ENCODE measurements around the gene FGFBP2. TPM values are rescaled to one million over a fixed set of nuclear protein-coding genes. Genes with fewer than 3 reads are reported as not detected.

Gene FGFBP2
- total RNA-seq, 1 experiment from 2014 or later: 0.25 TPM

DNA sequence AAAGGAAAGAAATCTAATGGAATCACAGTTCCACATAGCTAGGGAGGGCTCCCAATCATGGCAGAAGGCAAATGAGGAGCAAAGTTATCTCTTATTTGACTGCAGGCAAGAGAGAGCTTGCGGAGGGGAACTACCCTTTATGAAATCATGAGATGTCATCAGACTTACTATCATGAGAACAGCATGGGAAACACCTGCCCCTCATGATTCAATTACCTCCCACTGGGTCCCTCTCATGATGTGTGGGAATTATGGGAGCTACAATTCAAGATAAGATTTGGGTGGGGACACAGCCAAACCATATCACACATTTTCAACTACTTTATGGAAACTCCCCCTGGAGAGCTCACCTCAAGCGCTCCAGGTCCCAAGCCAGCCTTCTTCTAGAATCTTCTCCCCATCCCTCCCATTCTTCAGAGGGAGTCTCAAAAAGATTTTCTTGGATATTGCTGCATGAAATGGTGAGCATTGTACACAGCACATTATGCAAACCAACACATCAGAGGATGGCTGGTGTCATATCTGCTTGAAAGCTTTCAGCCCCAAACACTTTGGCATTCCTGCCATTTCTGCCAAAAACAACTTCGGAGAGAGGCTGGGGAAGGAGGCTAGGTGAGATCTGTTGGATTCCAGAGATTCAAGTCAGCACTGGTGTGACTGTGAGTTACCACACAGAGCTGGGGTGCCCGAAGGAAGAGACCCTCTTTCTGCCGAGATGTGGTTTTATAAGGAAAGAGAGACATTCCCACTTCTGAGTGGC, 31.3 kb downstream of the FGFBP2 start:
- intact Hi-C loops (cut with micrococcal nuclease; ENCODE audit: unreplicated experiment): no loop called here
- H3K4me3 Mint-ChIP-seq (ENCODE audit: unreplicated experiment): no peak overlapping the region
- no peaks in the 10 kb centered on the region for H3K4me1 Mint-ChIP-seq (ENCODE audit: low read depth, unreplicated experiment)
- Histone ChIP-seq H3K9me3 (no peaks in the 10 kb centered on the region), H3K4me3 (ENCODE audit: low read depth, low read length) (no peak overlapping the region), H3K27me3 (replicated peaks; ENCODE audit: control insufficient read depth, insufficient read depth, low read length) (no peaks in the 10 kb centered on the region), H3K36me3 (ENCODE audit: control insufficient read depth, insufficient read depth, low read length) (no peaks in the 10 kb centered on the region), H3K4me1 (no peaks in the 10 kb centered on the region)
- no peak for DNase-seq
- TF ChIP-seq, protein P1, sequence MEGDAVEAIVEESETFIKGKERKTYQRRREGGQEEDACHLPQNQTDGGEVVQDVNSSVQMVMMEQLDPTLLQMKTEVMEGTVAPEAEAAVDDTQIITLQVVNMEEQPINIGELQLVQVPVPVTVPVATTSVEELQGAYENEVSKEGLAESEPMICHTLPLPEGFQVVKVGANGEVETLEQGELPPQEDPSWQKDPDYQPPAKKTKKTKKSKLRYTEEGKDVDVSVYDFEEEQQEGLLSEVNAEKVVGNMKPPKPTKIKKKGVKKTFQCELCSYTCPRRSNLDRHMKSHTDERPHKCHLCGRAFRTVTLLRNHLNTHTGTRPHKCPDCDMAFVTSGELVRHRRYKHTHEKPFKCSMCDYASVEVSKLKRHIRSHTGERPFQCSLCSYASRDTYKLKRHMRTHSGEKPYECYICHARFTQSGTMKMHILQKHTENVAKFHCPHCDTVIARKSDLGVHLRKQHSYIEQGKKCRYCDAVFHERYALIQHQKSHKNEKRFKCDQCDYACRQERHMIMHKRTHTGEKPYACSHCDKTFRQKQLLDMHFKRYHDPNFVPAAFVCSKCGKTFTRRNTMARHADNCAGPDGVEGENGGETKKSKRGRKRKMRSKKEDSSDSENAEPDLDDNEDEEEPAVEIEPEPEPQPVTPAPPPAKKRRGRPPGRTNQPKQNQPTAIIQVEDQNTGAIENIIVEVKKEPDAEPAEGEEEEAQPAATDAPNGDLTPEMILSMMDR (IDR thresholded peaks at IDR 0.05; ENCODE audit: insufficient read depth in 1 of 2, low read depth in 1 of 2, low read length in 1 of 2, severe bottlenecking in 1 of 2, unreplicated experiment in 1 of 2): no peak
- BruUV-seq (replicated peaks): no TSS peak
- POLR2A ChIA-PET: no interaction called here
- CTCF ChIA-PET: no interaction called here
- peaks cover 8% of the 10 kb centered on the region for H3K27me3 Mint-ChIP-seq (ENCODE audit: insufficient read depth, unreplicated experiment)
- no peak overlapping the region for H3K27ac Mint-ChIP-seq (ENCODE audit: unreplicated experiment)
- H3K9me3 Mint-ChIP-seq (ENCODE audit: unreplicated experiment): no peaks in the 10 kb centered on the region
- no peaks in the 10 kb centered on the region for H3K36me3 Mint-ChIP-seq (ENCODE audit: insufficient read depth, unreplicated experiment)

DNA sequence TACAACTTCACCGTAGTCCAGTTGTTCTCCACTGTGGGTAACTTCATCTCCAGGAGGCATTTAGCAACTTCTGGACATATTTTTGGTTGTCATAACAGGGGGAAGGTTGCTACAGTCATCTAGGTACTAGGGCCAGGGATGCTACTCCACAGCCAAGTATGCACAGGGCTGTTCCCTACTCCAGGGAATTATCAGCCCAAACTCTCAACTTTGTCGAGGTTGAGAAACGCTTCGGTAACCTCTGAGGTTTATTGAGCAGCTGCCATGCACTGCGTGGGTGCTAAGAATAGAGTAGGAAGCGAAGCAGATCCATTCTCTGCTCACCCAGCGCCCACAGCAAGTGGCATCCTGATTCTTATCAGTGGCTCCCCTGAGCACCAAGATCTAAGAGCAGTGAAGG, 32.7 kb downstream of the FGFBP2 start:
- Mint-ChIP-seq H3K27ac (ENCODE audit: unreplicated experiment) (no peak overlapping the region), H3K27me3 (ENCODE audit: insufficient read depth, unreplicated experiment) (peaks cover 8% of the 10 kb centered on the region), H3K4me1 (ENCODE audit: low read depth, unreplicated experiment) (no peaks in the 10 kb centered on the region), H3K4me3 (ENCODE audit: unreplicated experiment) (no peak overlapping the region), H3K9me3 (ENCODE audit: unreplicated experiment) (no peaks in the 10 kb centered on the region), H3K36me3 (ENCODE audit: insufficient read depth, unreplicated experiment) (no peaks in the 10 kb centered on the region)
- H3K4me1 ChIP-seq: no peaks in the 10 kb centered on the region
- TF ChIP-seq, protein P1 (IDR thresholded peaks at IDR 0.05; ENCODE audit: insufficient read depth in 1 of 2, low read depth in 1 of 2, low read length in 1 of 2, severe bottlenecking in 1 of 2, unreplicated experiment in 1 of 2): no peak
- ChIA-PET POLR2A (no interaction called here), CTCF (no interaction called here)
- BruUV-seq (replicated peaks): no TSS peak
- intact Hi-C loops (cut with micrococcal nuclease; ENCODE audit: unreplicated experiment): no loop called here
- DNase-seq: no peak
- H3K9me3 ChIP-seq: no peaks in the 10 kb centered on the region
- no peaks in the 10 kb centered on the region for H3K27me3 ChIP-seq (replicated peaks; ENCODE audit: control insufficient read depth, insufficient read depth, low read length)
- H3K36me3 ChIP-seq (ENCODE audit: control insufficient read depth, insufficient read depth, low read length): no peaks in the 10 kb centered on the region
- H3K4me3 ChIP-seq (ENCODE audit: low read depth, low read length): no peak overlapping the region

DNA sequence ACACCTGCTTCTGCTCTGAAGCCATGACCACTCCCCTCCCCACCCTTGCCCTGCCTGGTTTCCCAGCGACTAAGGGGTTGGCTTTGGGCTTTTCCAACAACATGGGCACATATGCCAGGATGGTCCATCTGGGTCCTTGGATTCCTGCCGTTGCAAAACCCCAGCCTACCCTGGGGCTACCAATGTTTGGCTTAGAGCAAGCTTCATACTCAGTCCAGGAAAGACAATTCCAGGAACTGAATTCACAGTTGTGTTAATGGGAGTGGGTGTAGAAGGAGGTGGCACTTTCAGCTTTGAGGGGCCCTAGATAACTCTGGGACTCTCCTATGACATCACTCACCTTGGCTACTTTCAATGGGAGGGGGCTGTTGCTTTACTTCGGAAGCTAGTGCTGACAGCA, 33.4 kb downstream of the FGFBP2 start:
- Histone ChIP-seq H3K9me3 (no peaks in the 10 kb centered on the region), H3K27me3 (replicated peaks; ENCODE audit: control insufficient read depth, insufficient read depth, low read length) (no peaks in the 10 kb centered on the region), H3K4me3 (ENCODE audit: low read depth, low read length) (no peak overlapping the region), H3K4me1 (no peaks in the 10 kb centered on the region), H3K36me3 (ENCODE audit: control insufficient read depth, insufficient read depth, low read length) (no peaks in the 10 kb centered on the region)
- H3K27ac Mint-ChIP-seq (ENCODE audit: unreplicated experiment): no peak overlapping the region
- intact Hi-C loops (cut with micrococcal nuclease; ENCODE audit: unreplicated experiment): no loop called here
- no peak for DNase-seq
- H3K27me3 Mint-ChIP-seq (ENCODE audit: insufficient read depth, unreplicated experiment): peaks cover 8% of the 10 kb centered on the region
- BruUV-seq (replicated peaks): no TSS peak
- no peaks in the 10 kb centered on the region for H3K36me3 Mint-ChIP-seq (ENCODE audit: insufficient read depth, unreplicated experiment)
- no peaks in the 10 kb centered on the region for H3K4me1 Mint-ChIP-seq (ENCODE audit: low read depth, unreplicated experiment)
- ChIA-PET POLR2A (no interaction called here), CTCF (no interaction called here)
- H3K9me3 Mint-ChIP-seq (ENCODE audit: unreplicated experiment): no peaks in the 10 kb centered on the region
- no peak overlapping the region for H3K4me3 Mint-ChIP-seq (ENCODE audit: unreplicated experiment)
- TF ChIP-seq, protein P1 (IDR thresholded peaks at IDR 0.05; ENCODE audit: insufficient read depth in 1 of 2, low read depth in 1 of 2, low read length in 1 of 2, severe bottlenecking in 1 of 2, unreplicated experiment in 1 of 2): no peak
